Ovary (tissue), 9 donors: ENCODE results near the gene PRPS1L1. TPM values are rescaled to one million over a fixed set of nuclear protein-coding genes. Genes with fewer than 3 reads are reported as not detected.

Experiments
- DNase-seq, 5 donors: peaks; one replicate each; pipeline ENCODE4 v3.0.0-alpha.2; 2019 to 2020
- H3K27ac ChIP-seq, 2 donors: fragments of 200-600 bp; one replicate each; pipeline versions ENCODE4 v1.5.1 to v1.8.0; 2019 to 2022
- H3K27me3 ChIP-seq: fragments of 200-600 bp; one replicate; pipeline ENCODE4 v1.8.0; 2022
- H3K36me3 ChIP-seq: fragments of 200-600 bp; sonication (generic); one replicate; pipeline ENCODE4 v1.5.1; 2019
- H3K4me1 ChIP-seq: one replicate; pipeline ENCODE4 v1.8.1; 2013; ENCODE audit warnings: mild to moderate bottlenecking, moderate library complexity; ENCODE audit not compliant: insufficient read depth
- H3K4me3 ChIP-seq: fragments of 200-600 bp; sonication (generic); one replicate; pipeline ENCODE4 v1.5.1; 2017
- H3K9me3 ChIP-seq, 2 donors: fragments of 200-600 bp in 1 of 2; sonication (generic) in 1 of 2; one replicate each; pipeline versions ENCODE4 v1.5.1 to v1.8.1; 2013 to 2019; ENCODE audit warnings: mild to moderate bottlenecking in 1 of 2, moderate library complexity in 1 of 2
- CTCF ChIP-seq, 3 donors: fragments of 450-650 bp in 2 of 3; fragments of 200-600 bp in 1 of 3; IDR thresholded peaks; one replicate each; pipeline versions ENCODE4 v1.5.1 to v1.8.0; 2016 to 2022; ENCODE audit warnings: antibody characterized with exemption in 3 of 3, mild to moderate bottlenecking in 1 of 3
- EP300 ChIP-seq: sonication (generic); formaldehyde crosslinking; IDR thresholded peaks from one replicate; pipeline ENCODE4 v1.6.1; 2017; ENCODE audit warnings: antibody characterized with exemption
- POLR2A ChIP-seq: fragments of 450-650 bp; IDR thresholded peaks from one replicate; pipeline ENCODE4 v1.6.1; 2017; ENCODE audit warnings: antibody characterized with exemption, mild to moderate bottlenecking, moderate library complexity
- WGBS, 3 donors: extraction: QIAGEN DNeasy Blood & Tissue Kit in 1 of 3; methylation state at CpG; one replicate each; pipeline versions ENCODE4 v1.1.5 to v1.1.7; 2013 to 2017; 5-methylcytosine and 5-hydroxymethylcytosine counted together
- intact Hi-C, 4 donors: fragments of 100-400 bp; cut with DNase I; formaldehyde crosslinking; loops; one replicate each; pipeline versions ENCODE4 v1.11.0 to v1.15.1; 2022 to 2023
- polyA plus RNA-seq, 2 donors: library from polyadenylated mRNA; stranded (reverse); fragments of 200-250 nt in 1 of 2; fragments of 350-450 nt in 1 of 2; fragmentation: Illumina TruSeq in 1 of 2; extraction: RNeasy Lipid Tissue Mini Kit (QIAGEN cat#74804) in 1 of 2; gene quantifications; one replicate each; pipeline ENCODE4 v1.2.3, GENCODE V29; 2013 to 2014
- total RNA-seq, 7 donors: library from RNA; depleted of rRNA in 2 of 7; stranded (reverse); fragments of >200 nt in 2 of 7; fragmentation: NEBNext Ultra II Directional in 3 of 7; extraction: Animal tissue kit (Norgen Biotek cat#: 25700) in 3 of 7; gene quantifications; one replicate each; pipeline versions ENCODE4 v1.1.0 to v1.2.4, GENCODE V29; 2016 to 2023
- donor health status: DM: no; HTN: no; CAD: no; lungs with moderate emphysema.
- donor health status: DM: no; HTN: no; CAD: no.
- donor health status: Bipolar disorder and iron deficiency.
- donor health status: DM: yes; HTN: yes; CAD: no.
- donor health status: DM: no; HTN: no; CAD: no.
- donor health status: DM: yes; HTN: yes; CAD: no.

The PRPS1L1 gene
- total and polyA plus RNA-seq, 9 donors: not detected

GRCh38 chr7:18018296-18019215 is 9.1 kb downstream of the PRPS1L1 start:
- WGBS, 3 donors: 57 to 61% (median 58%) methylated on average over 5 of the region's 5 CpGs
- Histone ChIP-seq H3K27ac (no peak overlapping the region), H3K36me3 (no peaks in the 10 kb centered on the region), H3K9me3 (no peaks in the 10 kb centered on the region), H3K27me3 (no peaks in the 10 kb centered on the region), H3K4me1 (no peaks in the 10 kb centered on the region), H3K4me3 (no peak overlapping the region)
- no peak for TF ChIP-seq CTCF (IDR thresholded peaks at IDR 0.05)
- TF ChIP-seq EP300: no peak
- no peak for TF ChIP-seq POLR2A
- DNase-seq: no peak
- intact Hi-C loops: no loop called here

- TF ChIP-seq POLR2A: no peak
- TF ChIP-seq EP300: no peak
- no peak for TF ChIP-seq CTCF (IDR thresholded peaks at IDR 0.05)
- no peaks in the 10 kb centered on the region for H3K9me3 ChIP-seq
- no peak overlapping the region for H3K27ac ChIP-seq
- no peak overlapping the region for H3K4me3 ChIP-seq
- H3K4me1 ChIP-seq: no peaks in the 10 kb centered on the region
- intact Hi-C loops: no loop called here
- no peaks in the 10 kb centered on the region for H3K36me3 ChIP-seq
- WGBS, 3 donors: 65 to 73% (median 69%) methylated on average over 9 of the region's 9 CpGs
- H3K27me3 ChIP-seq: no peaks in the 10 kb centered on the region
- no peak for DNase-seq
Measured at GRCh38 chr7:18016547-18017444, 10.8 kb downstream of the PRPS1L1 start.

- Histone ChIP-seq H3K4me1 (no peaks in the 10 kb centered on the region), H3K9me3 (no peaks in the 10 kb centered on the region), H3K4me3 (no peak overlapping the region), H3K27ac (no peak overlapping the region), H3K27me3 (no peaks in the 10 kb centered on the region), H3K36me3 (no peaks in the 10 kb centered on the region)
- intact Hi-C loops: no loop called here
- TF ChIP-seq EP300 (no peak), CTCF (IDR thresholded peaks at IDR 0.05) (no peak), POLR2A (no peak)
- no peak for DNase-seq
Measured at GRCh38 chr7:18013936-18014335, 13.7 kb downstream of the PRPS1L1 start.

GRCh38 chr7:18004372-18004771 is 23.3 kb downstream of the PRPS1L1 start:
- no peaks in the 10 kb centered on the region for H3K27me3 ChIP-seq
- intact Hi-C loops: no loop called here
- no peaks in the 10 kb centered on the region for H3K9me3 ChIP-seq
- WGBS, 3 donors: 79 to 91% (median 82%) methylated on average over 3 of the region's 3 CpGs
- DNase-seq: no peak
- no peak for TF ChIP-seq CTCF (IDR thresholded peaks at IDR 0.05)
- TF ChIP-seq POLR2A: no peak
- TF ChIP-seq EP300: no peak
- H3K27ac ChIP-seq: no peak overlapping the region
- H3K4me1 ChIP-seq: no peaks in the 10 kb centered on the region
- no peak overlapping the region for H3K4me3 ChIP-seq
- no peaks in the 10 kb centered on the region for H3K36me3 ChIP-seq
